ENCODE data around the gene TSHZ2. TPM values are rescaled to one million over a fixed set of nuclear protein-coding genes. Genes with fewer than 3 reads are reported as not detected.

TSHZ2 gene
- total RNA-seq, 2 experiments from 2014 or later = 0.38 to 0.54 TPM

DNA sequence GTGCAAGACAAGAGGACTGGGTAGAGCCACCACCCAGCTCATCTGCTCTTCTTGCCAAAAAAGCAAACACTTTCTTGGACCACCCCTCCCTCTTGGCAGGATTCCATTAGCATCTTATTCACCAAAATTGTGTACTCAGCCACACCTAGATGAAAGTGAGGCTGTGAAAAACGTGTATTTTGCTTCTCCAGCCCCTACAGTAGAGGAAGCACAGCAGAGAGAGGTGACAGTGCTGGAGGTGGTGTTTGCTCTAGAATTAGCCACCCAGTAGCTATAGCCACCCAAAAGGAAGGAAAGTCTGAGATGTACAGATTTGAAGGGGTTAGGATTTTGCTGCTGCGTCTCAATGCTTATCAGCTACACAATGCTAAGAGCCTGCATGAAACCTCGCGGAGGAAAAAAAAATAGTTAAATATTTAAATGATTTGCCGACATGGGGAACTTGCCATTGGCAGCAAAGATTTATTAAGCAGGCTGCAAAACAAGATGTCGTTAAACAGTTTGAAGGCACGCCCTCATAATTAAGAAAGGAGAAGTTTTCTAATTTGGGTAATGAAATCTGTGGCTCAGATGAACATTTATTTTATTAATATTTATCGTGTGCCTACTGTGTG lies 334.1 kb downstream of the TSHZ2 start:
- ChIA-PET POLR2A (interaction anchor here (1.1 kb wide), 2 partner anchors 11 to 16 kb away, joined by 3 read pairs; no protein-coding TSS in a partner anchor), CTCF (no interaction called here)
- intact Hi-C loops (cut with micrococcal nuclease) = no loop called here
- H3K36me3 Mint-ChIP-seq (ENCODE audit: low read depth) = no peaks in the 10 kb centered on the region
- peaks cover 3% of the 10 kb centered on the region for H3K27me3 Mint-ChIP-seq
- H3K9me3 Mint-ChIP-seq = no peaks in the 10 kb centered on the region
- TF ChIP-seq, protein P1, sequence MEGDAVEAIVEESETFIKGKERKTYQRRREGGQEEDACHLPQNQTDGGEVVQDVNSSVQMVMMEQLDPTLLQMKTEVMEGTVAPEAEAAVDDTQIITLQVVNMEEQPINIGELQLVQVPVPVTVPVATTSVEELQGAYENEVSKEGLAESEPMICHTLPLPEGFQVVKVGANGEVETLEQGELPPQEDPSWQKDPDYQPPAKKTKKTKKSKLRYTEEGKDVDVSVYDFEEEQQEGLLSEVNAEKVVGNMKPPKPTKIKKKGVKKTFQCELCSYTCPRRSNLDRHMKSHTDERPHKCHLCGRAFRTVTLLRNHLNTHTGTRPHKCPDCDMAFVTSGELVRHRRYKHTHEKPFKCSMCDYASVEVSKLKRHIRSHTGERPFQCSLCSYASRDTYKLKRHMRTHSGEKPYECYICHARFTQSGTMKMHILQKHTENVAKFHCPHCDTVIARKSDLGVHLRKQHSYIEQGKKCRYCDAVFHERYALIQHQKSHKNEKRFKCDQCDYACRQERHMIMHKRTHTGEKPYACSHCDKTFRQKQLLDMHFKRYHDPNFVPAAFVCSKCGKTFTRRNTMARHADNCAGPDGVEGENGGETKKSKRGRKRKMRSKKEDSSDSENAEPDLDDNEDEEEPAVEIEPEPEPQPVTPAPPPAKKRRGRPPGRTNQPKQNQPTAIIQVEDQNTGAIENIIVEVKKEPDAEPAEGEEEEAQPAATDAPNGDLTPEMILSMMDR (IDR thresholded peaks at IDR 0.05) = no peak
- H3K4me1 Mint-ChIP-seq (ENCODE audit: low read depth) = no peaks in the 10 kb centered on the region
- DNase-seq (no peak), ATAC-seq (no peak)
- no peak overlapping the region for H3K27ac Mint-ChIP-seq
- no peak overlapping the region for H3K4me3 Mint-ChIP-seq

DNA sequence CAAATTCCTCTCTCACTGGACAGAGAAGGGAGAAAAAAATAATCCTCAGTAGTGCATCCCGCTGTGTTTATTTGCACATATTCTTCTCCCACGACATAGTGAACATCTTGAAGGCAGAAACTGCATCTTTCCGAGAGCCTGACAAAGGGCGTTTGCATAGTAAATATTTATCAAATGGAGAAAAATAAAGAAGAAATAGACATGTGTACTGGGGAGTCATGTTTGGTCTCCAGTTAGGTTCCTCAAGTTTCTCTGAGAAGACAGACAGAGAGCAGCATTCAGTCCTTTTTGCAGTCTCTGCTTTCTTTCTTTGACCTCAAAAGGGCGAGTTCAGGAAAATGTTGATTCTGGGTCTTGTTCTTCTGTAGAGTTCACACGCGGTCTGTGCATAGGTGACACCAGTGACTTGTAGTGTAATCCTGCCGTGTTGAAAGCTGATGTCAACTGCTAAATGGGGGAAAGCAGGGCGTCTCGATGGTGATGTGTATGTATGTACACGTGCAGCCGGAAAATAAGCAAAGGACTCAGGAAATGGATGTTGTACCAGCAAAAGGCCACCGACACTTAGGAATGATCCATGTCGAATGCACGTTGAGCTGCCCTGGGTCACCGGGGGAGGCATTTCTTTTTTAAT lies 335.9 kb downstream of the TSHZ2 start:
- Mint-ChIP-seq H3K4me1 (ENCODE audit: low read depth) (no peaks in the 10 kb centered on the region), H3K27ac (no peak overlapping the region), H3K27me3 (peaks cover 3% of the 10 kb centered on the region), H3K4me3 (no peak overlapping the region), H3K9me3 (no peaks in the 10 kb centered on the region), H3K36me3 (ENCODE audit: low read depth) (no peaks in the 10 kb centered on the region)
- DNase-seq = no peak
- ATAC-seq = no peak
- intact Hi-C loops (cut with micrococcal nuclease) = no loop called here
- POLR2A ChIA-PET = no interaction called here
- CTCF ChIA-PET = no interaction called here
- TF ChIP-seq, protein P1 (IDR thresholded peaks at IDR 0.05) = no peak

DNA sequence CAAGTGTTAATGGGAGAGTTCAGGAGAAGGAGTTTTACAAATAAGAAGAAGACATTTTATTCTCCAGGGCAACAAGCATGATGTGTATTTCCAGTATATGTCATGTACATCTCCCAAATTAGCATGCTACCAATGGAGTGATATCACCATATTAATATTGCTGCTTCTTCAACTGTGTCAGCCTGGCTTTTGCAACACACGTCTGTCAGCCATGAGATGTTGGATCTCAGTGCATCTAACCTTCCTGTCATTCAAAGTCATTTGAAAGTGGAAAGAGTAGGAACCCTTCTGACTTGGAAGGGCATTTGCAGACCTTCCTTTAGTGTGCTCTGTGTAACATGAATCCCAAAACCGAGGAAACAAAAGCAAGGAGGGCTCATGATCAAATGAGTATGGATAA lies 337.4 kb downstream of the TSHZ2 start:
- Mint-ChIP-seq H3K36me3 (ENCODE audit: low read depth) (no peaks in the 10 kb centered on the region), H3K4me1 (ENCODE audit: low read depth) (no peaks in the 10 kb centered on the region), H3K9me3 (no peaks in the 10 kb centered on the region), H3K27ac (no peak overlapping the region), H3K27me3 (peaks cover 3% of the 10 kb centered on the region), H3K4me3 (no peak overlapping the region)
- intact Hi-C loops (cut with micrococcal nuclease) = no loop called here
- ATAC-seq (no peak), DNase-seq (no peak)
- POLR2A ChIA-PET = no interaction called here
- TF ChIP-seq, protein P1 (IDR thresholded peaks at IDR 0.05) = no peak
- CTCF ChIA-PET = no interaction called here

DNA sequence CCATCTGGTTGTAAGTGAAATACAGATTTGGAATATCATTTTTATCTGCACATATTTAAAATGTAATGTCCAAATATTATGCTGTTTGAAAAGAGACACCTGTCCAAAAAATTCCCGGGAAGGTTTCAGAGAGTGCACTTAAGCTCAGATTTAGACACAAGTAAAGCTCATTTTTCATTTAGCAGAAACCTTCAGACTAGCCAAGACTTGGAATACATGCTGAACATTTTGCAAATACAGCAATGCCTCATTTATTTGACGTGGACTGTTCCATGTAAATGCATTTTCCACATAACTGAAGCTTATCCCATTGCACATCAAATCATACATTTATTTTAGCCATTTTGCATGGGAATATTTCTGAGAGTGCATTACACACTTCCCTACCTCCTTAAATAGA lies 340.8 kb downstream of the TSHZ2 start:
- Mint-ChIP-seq H3K27me3 (no peaks in the 10 kb centered on the region), H3K36me3 (ENCODE audit: low read depth) (no peaks in the 10 kb centered on the region), H3K4me3 (no peak overlapping the region), H3K9me3 (no peaks in the 10 kb centered on the region), H3K27ac (no peak overlapping the region), H3K4me1 (ENCODE audit: low read depth) (no peaks in the 10 kb centered on the region)
- intact Hi-C loops (cut with micrococcal nuclease) = no loop called here
- TF ChIP-seq, protein P1 (IDR thresholded peaks at IDR 0.05) = no peak
- DNase-seq (no peak), ATAC-seq (no peak)
- ChIA-PET CTCF (interaction anchor here (1.0 to 1.2 kb wide), 2 partner anchors 16 to 31 kb away, joined by 3 read pairs; no protein-coding TSS in a partner anchor), POLR2A (no interaction called here)

DNA sequence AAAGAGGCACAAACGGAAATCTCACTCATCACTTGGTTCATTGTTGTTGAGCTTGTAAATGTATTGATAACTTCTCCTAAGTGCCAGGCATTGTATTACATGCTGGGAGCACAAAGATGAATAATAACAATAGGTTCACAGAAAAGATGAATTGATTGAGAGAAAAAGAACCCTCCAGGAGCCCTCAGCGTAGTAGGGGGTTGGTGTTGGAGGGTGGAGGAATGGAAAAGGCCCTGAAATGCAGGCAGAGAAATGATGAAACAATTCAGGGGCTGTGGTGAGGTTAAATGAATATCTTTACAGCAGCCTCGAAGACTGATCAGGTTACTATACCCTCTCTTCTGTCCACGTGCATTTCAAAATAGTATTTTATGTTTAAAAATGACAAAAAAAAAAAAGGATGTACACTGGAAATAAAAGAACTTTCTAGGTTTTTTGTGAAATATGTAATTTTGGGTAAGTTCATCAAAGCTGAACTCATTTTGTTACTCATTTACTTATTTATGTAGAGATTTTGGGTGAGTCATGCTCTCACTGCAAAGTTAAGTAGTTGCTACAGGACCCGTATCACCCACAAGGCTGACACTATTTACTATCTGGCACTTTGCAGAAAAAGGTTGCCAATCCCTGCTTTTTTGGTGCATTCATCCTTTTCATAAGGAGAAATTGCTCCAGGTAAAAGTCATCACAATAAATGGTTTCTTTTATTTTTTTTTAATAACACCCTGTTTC lies 344.2 kb downstream of the TSHZ2 start:
- Mint-ChIP-seq H3K4me3 (no peak overlapping the region), H3K9me3 (peaks cover 5% of the 10 kb centered on the region), H3K36me3 (ENCODE audit: low read depth) (no peaks in the 10 kb centered on the region), H3K4me1 (ENCODE audit: low read depth) (no peaks in the 10 kb centered on the region), H3K27me3 (no peaks in the 10 kb centered on the region), H3K27ac (no peak overlapping the region)
- CTCF ChIA-PET = interaction anchor here (1.0 kb wide), 1 partner anchor 28 kb away, joined by 3 read pairs; no protein-coding TSS in a partner anchor
- TF ChIP-seq, protein P1 (IDR thresholded peaks at IDR 0.05) = no peak
- POLR2A ChIA-PET = no interaction called here
- ATAC-seq = no peak
- DNase-seq = no peak
- intact Hi-C loops (cut with micrococcal nuclease) = no loop called here
